Kidney (tissue), 14 donors: ENCODE data around the gene ABCC3. TPM values are rescaled to one million over a fixed set of nuclear protein-coding genes. Genes with fewer than 3 reads are reported as not detected.

Experiments used
- DNase-seq, 5 donors: peaks; one replicate each; pipeline ENCODE4 v3.0.0-alpha.2; 2013 to 2020
- FAIRE-seq: peaks from 2 replicates; lab custom pipeline; 2012; peaks lifted over from hg19 to GRCh38; lab: Jason Lieb, UNC
- H3K27ac ChIP-seq, 2 donors: one replicate each; pipeline ENCODE4 v1.7.0; 2013; ENCODE audit warnings: low read depth in 2 of 2, low read length in 2 of 2, inconsistent platforms in 1 of 2
- H3K27me3 ChIP-seq: one replicate; pipeline ENCODE4 v1.7.1; 2013; ENCODE audit warnings: low read length, inconsistent platforms; ENCODE audit not compliant: control insufficient read depth, insufficient read depth
- H3K36me3 ChIP-seq, 3 donors: one replicate each; pipeline versions ENCODE4 v1.7.0 to v1.7.1; 2013; ENCODE audit warnings: low read length in 3 of 3, control low read depth in 1 of 3, inconsistent platforms in 1 of 3; ENCODE audit not compliant: insufficient read depth in 3 of 3, control insufficient read depth in 2 of 3
- H3K4me1 ChIP-seq, 3 donors: one replicate each; pipeline versions ENCODE4 v1.7.0 to v1.7.1; 2013; ENCODE audit warnings: low read length in 3 of 3, inconsistent platforms in 1 of 3, low read depth in 1 of 3; ENCODE audit not compliant: control insufficient read depth in 2 of 3, insufficient read depth in 2 of 3
- H3K4me3 ChIP-seq, 3 donors: one replicate each; pipeline versions ENCODE4 v1.7.0 to v1.8.1; 2013; ENCODE audit warnings: low read length in 3 of 3, control low read depth in 1 of 3, inconsistent platforms in 1 of 3
- H3K9ac ChIP-seq, 3 donors: one replicate each; pipeline versions ENCODE4 v1.7.0 to v1.7.1; 2013; ENCODE audit warnings: low read length in 3 of 3, control low read depth in 1 of 3, inconsistent platforms in 1 of 3
- H3K9me3 ChIP-seq, 3 donors: one replicate each; pipeline versions ENCODE4 v1.7.0 to v1.7.1; 2013; ENCODE audit warnings: low read length in 3 of 3, control low read depth in 1 of 3, inconsistent platforms in 1 of 3; ENCODE audit not compliant: control insufficient read depth in 2 of 3, insufficient read depth in 1 of 3
- CTCF ChIP-seq: IDR thresholded peaks from 3 replicates; pipeline ENCODE4 v1.5.1; 2012; ENCODE audit warnings: mild to moderate bottlenecking, moderate library complexity, borderline replicate concordance; ENCODE audit not compliant: insufficient read depth; ENCODE audit errors: extremely low read depth
- intact Hi-C: fragments of 100-400 bp; cut with DNase I; formaldehyde crosslinking; loops from one replicate; pipeline ENCODE4 v1.11.1; 2022
- polyA plus RNA-seq: library from polyadenylated mRNA; stranded (reverse); fragments of 350-450 nt; fragmentation: Illumina TruSeq; extraction: RNeasy Lipid Tissue Mini Kit (QIAGEN cat#74804); gene quantifications from one replicate; pipeline ENCODE4 v1.2.3, GENCODE V29; 2014; ENCODE audit warnings: low read depth, low replicate concordance; ENCODE audit not compliant: insufficient read depth
- total RNA-seq: library from RNA; stranded (reverse); fragmentation: NEBNext Ultra II Directional; extraction: Animal tissue kit (Norgen Biotek cat#: 25700); gene quantifications from one replicate; pipeline ENCODE4 v1.2.1, GENCODE V29; 2021
- donor health status: control.
- donor health status: control.
- donor health status: control.
- donor health status: control.
- donor health status: control.
- donor health status: DM: yes; HTN: yes; CAD: no.
- donor health status: Normal renal cell carcinoma (clear cell type).

Gene ABCC3
- total and polyA plus RNA-seq, 2 donors from 2014 or later, result 9.3 to 156 TPM

- no peak for TF ChIP-seq CTCF
- Histone ChIP-seq H3K4me3 (no peak overlapping the region), H3K36me3 (no peaks in the 10 kb centered on the region), H3K9me3 (no peaks in the 10 kb centered on the region), H3K9ac (no peak overlapping the region), H3K27ac (no peak overlapping the region), H3K27me3 (no peaks in the 10 kb centered on the region), H3K4me1 (peaks cover 7 to 26% (median 20%) of the 10 kb centered on the region in 3 donors)
- intact Hi-C loops, result no loop called here
- DNase-seq (no peak), FAIRE-seq (no peak)
Measured at GRCh38 chr17:50586421-50587247, 48.0 kb upstream of the ABCC3 start.

- FAIRE-seq (no peak), DNase-seq (no peak)
- H3K27me3 ChIP-seq, result no peaks in the 10 kb centered on the region
- no peak for TF ChIP-seq CTCF
- peaks cover 7 to 26% (median 22%) of the 10 kb centered on the region in 3 donors for H3K4me1 ChIP-seq
- intact Hi-C loops, result no loop called here
- H3K9ac ChIP-seq, result no peak overlapping the region
- H3K36me3 ChIP-seq, result no peaks in the 10 kb centered on the region
- H3K9me3 ChIP-seq, result no peaks in the 10 kb centered on the region
- H3K4me3 ChIP-seq, result no peak overlapping the region
- H3K27ac ChIP-seq, result no peak overlapping the region
Measured at GRCh38 chr17:50587571-50587970, 47.1 kb upstream of the ABCC3 start.

GRCh38 chr17:50588391-50589049, 46.2 kb upstream of the ABCC3 start:
- intact Hi-C loops, result no loop called here
- TF ChIP-seq CTCF, result no peak
- H3K9ac ChIP-seq, result peak overlapping the region in 1 of 3 donors; percentile 21
- peak in 3 of 5 donors; percentile 52 to 72 (median 59) for DNase-seq
- peak overlapping the region; percentile 35 to 54 for H3K27ac ChIP-seq
- H3K9me3 ChIP-seq, result no peaks in the 10 kb centered on the region
- FAIRE-seq, result no peak
- H3K4me3 ChIP-seq, result no peak overlapping the region
- no peaks in the 10 kb centered on the region for H3K27me3 ChIP-seq
- H3K36me3 ChIP-seq, result no peaks in the 10 kb centered on the region
- H3K4me1 ChIP-seq, result peaks cover 7 to 26% (median 22%) of the 10 kb centered on the region in 3 donors
